ENCODE measurements around the gene PHF21A.

The PHF21A gene

GRCh38 chr11:45917286-45917622 is 204.0 kb downstream of the PHF21A start:
- H3K36me3 ChIP-seq (ENCODE audit: low read depth): peaks cover 26% of the 10 kb centered on the region
- no peaks in the 10 kb centered on the region for H3K27me3 ChIP-seq (ENCODE audit: insufficient read depth, poor library complexity, severe bottlenecking)
- no peak for ATAC-seq (ENCODE audit: low read depth)
- TF ChIP-seq CTCF (IDR thresholded peaks at IDR 0.05; ENCODE audit: poor library complexity, severe bottlenecking): no peak
- H3K9me3 ChIP-seq (ENCODE audit: severe bottlenecking): no peaks in the 10 kb centered on the region
- H3K4me1 ChIP-seq (ENCODE audit: insufficient read depth, poor library complexity, severe bottlenecking): peaks cover 3% of the 10 kb centered on the region
- H3K4me3 ChIP-seq (ENCODE audit: severe bottlenecking): peak overlapping the region; percentile 88
- peak; percentile 44 for DNase-seq (ENCODE audit: low spot score)
- H3K27ac ChIP-seq (ENCODE audit: poor library complexity, severe bottlenecking): peak overlapping the region; percentile 66

- ATAC-seq (ENCODE audit: low read depth) (no peak), DNase-seq (ENCODE audit: low spot score) (no peak)
- Histone ChIP-seq H3K36me3 (ENCODE audit: low read depth) (peaks cover 37% of the 10 kb centered on the region), H3K9me3 (ENCODE audit: severe bottlenecking) (no peaks in the 10 kb centered on the region), H3K27ac (ENCODE audit: poor library complexity, severe bottlenecking) (no peak overlapping the region), H3K4me1 (ENCODE audit: insufficient read depth, poor library complexity, severe bottlenecking) (peaks cover 3% of the 10 kb centered on the region), H3K4me3 (ENCODE audit: severe bottlenecking) (no peak overlapping the region), H3K27me3 (ENCODE audit: insufficient read depth, poor library complexity, severe bottlenecking) (no peaks in the 10 kb centered on the region)
- no peak for TF ChIP-seq CTCF (IDR thresholded peaks at IDR 0.05; ENCODE audit: poor library complexity, severe bottlenecking)
These were observed 205.8 kb downstream of the PHF21A start for GRCh38 chr11:45915446-45915845.

GRCh38 chr11:45913942-45914635 is 207.2 kb downstream of the PHF21A start:
- ATAC-seq (ENCODE audit: low read depth): no peak

GRCh38 chr11:45913514-45913913 is 207.7 kb downstream of the PHF21A start:
- H3K27me3 ChIP-seq (ENCODE audit: insufficient read depth, poor library complexity, severe bottlenecking): no peaks in the 10 kb centered on the region
- TF ChIP-seq CTCF (IDR thresholded peaks at IDR 0.05; ENCODE audit: poor library complexity, severe bottlenecking): no peak
- H3K36me3 ChIP-seq (ENCODE audit: low read depth): peaks cover 37% of the 10 kb centered on the region
- peaks cover 3% of the 10 kb centered on the region for H3K4me1 ChIP-seq (ENCODE audit: insufficient read depth, poor library complexity, severe bottlenecking)
- ATAC-seq (ENCODE audit: low read depth) (no peak), DNase-seq (ENCODE audit: low spot score) (no peak)
- no peak overlapping the region for H3K4me3 ChIP-seq (ENCODE audit: severe bottlenecking)
- no peak overlapping the region for H3K27ac ChIP-seq (ENCODE audit: poor library complexity, severe bottlenecking)
- no peaks in the 10 kb centered on the region for H3K9me3 ChIP-seq (ENCODE audit: severe bottlenecking)

More at GRCh38 chr11:45913942-45914635, 207.2 kb downstream of the PHF21A start:
- Histone ChIP-seq H3K9me3 (ENCODE audit: severe bottlenecking) (no peaks in the 10 kb centered on the region), H3K27ac (ENCODE audit: poor library complexity, severe bottlenecking) (no peak overlapping the region), H3K4me1 (ENCODE audit: insufficient read depth, poor library complexity, severe bottlenecking) (peaks cover 3% of the 10 kb centered on the region), H3K27me3 (ENCODE audit: insufficient read depth, poor library complexity, severe bottlenecking) (no peaks in the 10 kb centered on the region), H3K4me3 (ENCODE audit: severe bottlenecking) (no peak overlapping the region), H3K36me3 (ENCODE audit: low read depth) (peaks cover 37% of the 10 kb centered on the region)
- DNase-seq (ENCODE audit: low spot score): no peak
- no peak for TF ChIP-seq CTCF (IDR thresholded peaks at IDR 0.05; ENCODE audit: poor library complexity, severe bottlenecking)

- DNase-seq (ENCODE audit: low spot score): no peak
- Histone ChIP-seq H3K27ac (ENCODE audit: poor library complexity, severe bottlenecking) (no peak overlapping the region), H3K4me3 (ENCODE audit: severe bottlenecking) (no peak overlapping the region), H3K36me3 (ENCODE audit: low read depth) (peaks cover 34% of the 10 kb centered on the region), H3K4me1 (ENCODE audit: insufficient read depth, poor library complexity, severe bottlenecking) (no peaks in the 10 kb centered on the region), H3K9me3 (ENCODE audit: severe bottlenecking) (no peaks in the 10 kb centered on the region), H3K27me3 (ENCODE audit: insufficient read depth, poor library complexity, severe bottlenecking) (no peaks in the 10 kb centered on the region)
- no peak for TF ChIP-seq CTCF (IDR thresholded peaks at IDR 0.05; ENCODE audit: poor library complexity, severe bottlenecking)
- no peak for ATAC-seq (ENCODE audit: low read depth)
These were observed 210.6 kb downstream of the PHF21A start for GRCh38 chr11:45910623-45911022.

Measured in RWPE2 (cell line).